ENCODE data around the gene PAXX.
"Not testable (repeated sequence)": the region's sequence is repeated elsewhere in the genome, so short reads cannot be mapped to it uniquely, and the experiment has no call there.

PAXX gene

DNA sequence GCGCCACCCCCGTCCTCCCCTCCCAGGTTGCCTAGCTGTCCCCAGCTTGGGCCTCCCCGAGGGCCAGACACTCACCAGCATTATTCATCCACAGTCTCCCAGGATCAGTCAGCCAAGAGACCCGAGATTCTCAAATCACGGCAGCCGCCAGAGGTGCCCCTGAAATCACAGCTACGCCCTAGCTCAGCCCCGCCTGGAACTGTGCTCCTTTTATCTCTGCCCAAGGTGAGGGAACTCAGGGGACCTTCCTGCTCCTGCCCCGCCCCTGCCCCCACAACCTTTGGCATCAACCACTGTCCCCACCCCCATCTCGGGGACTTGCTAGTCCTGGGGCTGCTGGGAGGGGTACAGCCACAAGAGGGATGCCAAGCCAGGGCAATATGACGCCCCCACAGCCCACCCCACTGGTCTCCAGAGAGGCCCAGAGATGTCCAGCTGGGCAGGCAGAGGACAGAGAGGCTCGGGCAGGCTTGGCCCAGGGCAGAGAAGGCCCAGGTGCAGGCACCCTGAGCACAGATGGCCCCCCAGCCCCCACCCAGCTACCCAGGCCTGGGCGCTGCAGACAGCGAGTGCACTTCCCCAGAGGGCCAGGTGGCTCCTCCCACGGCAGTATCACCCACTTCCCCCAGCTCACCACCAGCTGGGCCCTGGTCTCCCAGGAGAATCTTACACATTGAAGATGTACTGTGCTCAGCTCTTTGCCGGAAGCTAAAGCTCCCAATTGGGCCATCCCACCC, 39.9 kb downstream of the PAXX start, which contains the start of gene FUT7:
Gene FUT7, minus strand, starts transcription at position 185 of the 737 bp plus-strand sequence. Its CDS starts 97 bp downstream, at position 88.
- no peak for DNase-seq (ENCODE audit: low read depth, low spot score)

GRCh38 chr9:137032858-137033257, 40.6 kb downstream of the PAXX start:
- no peak for DNase-seq (ENCODE audit: low read depth, low spot score)

DNA sequence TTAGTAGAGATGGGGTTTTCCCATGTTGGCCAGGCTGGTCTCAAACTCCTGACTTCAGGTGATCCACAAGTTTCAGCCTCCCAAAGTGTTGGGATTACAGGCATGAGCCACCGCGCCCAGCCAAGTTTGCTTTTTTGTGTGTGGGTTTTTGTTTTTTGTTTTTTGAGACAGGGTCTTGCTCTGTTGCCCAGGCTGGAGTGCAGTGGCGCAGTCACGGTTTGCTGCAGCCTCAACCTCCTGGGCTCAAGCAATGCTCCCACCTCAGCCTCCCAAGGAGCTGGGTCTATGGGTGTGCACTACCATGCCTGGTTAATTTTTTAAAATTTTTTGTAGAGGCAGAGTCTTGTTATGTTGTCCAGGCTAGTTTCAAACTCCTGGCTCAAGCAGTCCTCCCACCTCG, 41.3 kb downstream of the PAXX start:
- not testable (repeated sequence) for DNase-seq (ENCODE audit: low read depth, low spot score)

DNA sequence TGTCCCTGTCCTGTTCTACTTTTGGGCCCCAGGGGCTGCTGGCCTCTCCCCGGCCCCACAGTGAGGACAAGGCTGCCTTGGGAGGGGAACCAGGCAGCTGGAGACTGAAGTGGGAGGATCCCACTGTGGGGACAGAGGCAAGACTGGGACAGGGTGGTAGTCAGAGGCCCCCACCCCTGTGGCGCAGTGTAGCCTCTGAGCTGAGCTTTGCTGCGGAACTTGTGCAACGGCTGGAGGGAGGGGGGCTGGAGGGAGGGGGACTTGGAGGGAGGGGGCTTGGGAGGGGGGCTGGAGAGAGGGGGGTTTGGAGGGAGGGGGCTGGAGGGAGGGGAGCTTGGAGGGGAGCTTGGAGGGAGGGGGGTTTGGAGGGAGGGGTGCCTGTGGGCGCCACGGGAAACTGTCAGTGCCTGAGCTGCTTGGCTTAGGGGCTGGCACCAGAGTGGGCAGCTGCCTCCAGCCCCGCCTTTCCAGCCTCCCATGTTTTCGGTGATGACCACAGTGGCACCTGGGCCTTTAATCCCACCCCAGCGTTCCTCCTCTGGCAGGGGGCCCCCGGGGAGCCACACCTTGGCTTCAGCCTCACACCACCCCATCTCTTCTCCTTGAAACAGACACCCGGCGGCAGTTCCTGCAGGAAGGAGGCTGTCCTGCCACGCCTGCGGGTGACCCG, 42.0 kb downstream of the PAXX start:
- DNase-seq (ENCODE audit: low read depth, low spot score), result no peak

- peak; percentile 90 for DNase-seq (ENCODE audit: low read depth, low spot score)
Measured at GRCh38 chr9:137034709-137035506, 42.7 kb downstream of the PAXX start.

- no peak for DNase-seq (ENCODE audit: low read depth, low spot score)
Measured at GRCh38 chr9:137035507-137035834, 43.2 kb downstream of the PAXX start.

- no peak for DNase-seq (ENCODE audit: low read depth, low spot score)
Measured at GRCh38 chr9:137035937-137036336, 43.7 kb downstream of the PAXX start.

- DNase-seq (ENCODE audit: low read depth, low spot score), result no peak
Measured at GRCh38 chr9:137037035-137037434, 44.8 kb downstream of the PAXX start.

DNA sequence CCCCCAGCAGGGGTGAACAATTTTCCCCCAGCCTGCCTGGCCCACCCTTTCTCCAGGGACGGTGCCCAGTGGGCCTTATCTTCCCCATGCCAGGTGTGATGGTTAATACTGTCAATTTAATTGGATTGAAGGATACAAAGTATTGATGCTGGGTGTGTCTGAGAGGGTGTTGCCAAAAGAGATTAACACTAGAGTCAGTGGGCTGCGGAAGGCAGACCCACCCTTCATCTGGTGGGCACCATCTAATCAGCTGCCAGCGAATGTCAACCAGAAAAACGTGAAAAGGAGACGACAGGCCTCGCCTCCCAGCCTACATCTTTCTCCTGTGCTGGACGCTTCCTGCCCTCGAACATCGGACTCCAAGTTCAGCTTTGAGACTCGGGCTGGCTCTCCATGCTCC, 45.3 kb downstream of the PAXX start:
- DNase-seq (ENCODE audit: low read depth, low spot score), result no peak

DNA sequence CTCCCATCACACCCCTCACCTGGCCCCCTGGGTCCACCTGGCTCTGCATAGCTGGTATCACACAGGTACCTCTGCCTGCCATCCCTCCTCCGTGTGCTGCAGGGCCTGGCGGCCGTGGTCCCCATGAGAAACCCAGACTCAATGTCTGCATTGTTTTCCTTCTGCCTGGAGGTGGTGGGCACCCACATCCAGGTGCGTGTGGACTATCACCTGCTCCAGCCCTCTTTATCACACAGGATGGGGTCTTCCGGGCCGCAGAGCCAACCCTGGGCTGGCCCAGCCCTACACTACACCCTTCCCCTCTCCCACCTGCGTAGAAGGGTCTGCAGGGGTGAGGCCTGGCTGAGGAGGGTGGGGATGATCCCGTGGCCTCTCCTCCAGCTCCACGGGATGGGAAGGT, 46.7 kb downstream of the PAXX start:
- DNase-seq (ENCODE audit: low read depth, low spot score), result no peak

GRCh38 chr9:137039611-137040366, 47.6 kb downstream of the PAXX start:
- DNase-seq (ENCODE audit: low read depth, low spot score), result no peak

DNA sequence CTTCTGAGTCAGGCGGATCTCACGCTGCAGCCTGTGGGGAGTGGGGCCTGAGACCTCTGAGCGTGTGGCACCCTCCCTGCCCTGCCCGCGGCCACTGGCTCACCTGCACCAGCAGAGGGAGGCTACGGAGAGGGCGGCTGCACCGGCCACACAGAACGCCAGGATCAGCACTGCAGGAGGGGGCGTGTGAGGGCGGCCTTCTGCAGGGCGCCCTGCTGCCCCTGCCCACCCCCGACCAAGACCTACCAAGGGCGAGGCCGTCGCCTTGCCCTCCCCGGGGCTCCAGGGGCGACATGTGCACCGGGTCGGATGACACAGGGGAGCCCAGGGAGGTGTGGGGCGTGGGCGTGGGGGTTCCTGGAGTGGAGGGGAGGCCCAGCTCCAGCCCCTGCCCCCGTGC, 48.3 kb downstream of the PAXX start:
- no peak for DNase-seq (ENCODE audit: low read depth, low spot score)

DNA sequence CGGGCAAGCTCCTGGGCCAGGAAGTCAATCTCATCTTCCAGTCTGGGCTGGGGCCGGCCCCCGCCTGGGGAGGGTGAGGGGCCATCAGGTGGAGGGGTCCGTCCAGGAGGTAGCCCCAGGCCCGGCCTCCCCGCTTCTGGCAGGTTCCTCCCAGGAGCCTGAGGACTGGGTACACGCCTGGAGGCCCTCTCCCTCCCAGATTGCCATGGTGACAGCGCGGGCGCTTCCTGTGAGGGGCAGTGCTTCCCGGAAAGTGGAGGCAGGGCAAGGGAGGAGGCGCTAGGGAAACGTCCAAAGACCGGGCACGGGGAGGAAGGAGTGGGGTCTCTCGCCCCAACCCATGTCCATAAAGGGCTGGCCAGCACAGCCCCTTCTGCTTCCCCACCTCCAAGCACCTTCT, 48.9 kb downstream of the PAXX start:
- no peak for DNase-seq (ENCODE audit: low read depth, low spot score)

GRCh38 chr9:137042751-137043727, 50.8 kb downstream of the PAXX start:
- DNase-seq (ENCODE audit: low read depth, low spot score), result no peak
